OCI-LY3 (cell line): ENCODE results near the gene TCAIM.

Experiments
- CTCF ChIP-seq: fragments of 200-600, 300-600 bp; sonication (generic); IDR thresholded peaks from 2 replicates; pipeline ENCODE4 v1.5.1; 2014; ENCODE audit warnings: antibody characterized with exemption, low read length, low read depth
- EZH2phosphoT487 ChIP-seq: fragments of 200-600 bp; shearing (Covaris generic); IDR thresholded peaks from 2 replicates; pipeline ENCODE4 v1.6.1; 2018; ENCODE audit warnings: antibody characterized with exemption, mixed run types, low read depth

DNA sequence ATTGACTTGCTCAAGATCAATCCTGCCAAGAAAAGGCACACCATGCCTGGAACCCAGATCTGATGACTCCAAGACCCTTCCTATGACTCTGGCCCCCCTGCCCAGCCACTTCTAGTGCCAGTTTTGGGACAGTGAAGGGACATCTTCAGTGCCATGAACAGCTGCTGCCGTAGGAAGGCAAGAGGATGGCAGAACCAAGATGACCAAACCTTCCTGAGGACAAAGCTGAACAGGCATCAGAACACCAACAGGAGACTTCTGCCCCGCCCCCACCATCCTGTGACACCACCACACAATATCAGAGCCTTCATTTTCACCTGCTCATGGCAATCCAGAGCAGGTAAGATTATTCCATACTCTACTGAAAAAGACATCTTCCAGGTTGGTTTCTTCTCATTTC lies 105.9 kb downstream of the TCAIM start:
- TF ChIP-seq CTCF (no peak), EZH2phosphoT487 (no peak)
